NT2/D1 (cell line): ENCODE data around the gene ZDHHC17.

Experiments used
- DNase-seq: peaks from one replicate; pipeline ENCODE4 v3.0.0-alpha.2; 2011; ENCODE audit warnings: low read depth, low spot score
- H3K27me3 ChIP-seq: 2 replicates; pipeline ENCODE4 v1.6.0; 2011; ENCODE audit warnings: mild to moderate bottlenecking; ENCODE audit not compliant: insufficient read length, insufficient read depth
- H3K36me3 ChIP-seq: 2 replicates; pipeline ENCODE4 v1.6.1; 2011; ENCODE audit warnings: mild to moderate bottlenecking, low read length, mixed read lengths; ENCODE audit not compliant: insufficient read depth, insufficient read length
- H3K4me1 ChIP-seq: 2 replicates; pipeline ENCODE4 v1.5.1; 2011; ENCODE audit not compliant: insufficient read depth, insufficient read length
- H3K4me3 ChIP-seq: 2 replicates; pipeline ENCODE4 v1.5.1; 2011; ENCODE audit warnings: low read depth; ENCODE audit not compliant: insufficient read length
- H3K9ac ChIP-seq: 2 replicates; pipeline ENCODE4 v1.6.0; 2011; ENCODE audit warnings: low read depth; ENCODE audit not compliant: insufficient read length
- H3K9me3 ChIP-seq: 2 replicates; pipeline ENCODE4 v1.5.1; 2011; ENCODE audit warnings: mild to moderate bottlenecking, low read length; ENCODE audit not compliant: insufficient read depth
- SUZ12 ChIP-seq: IDR thresholded peaks from 2 replicates; pipeline ENCODE4 v1.6.1; 2011; ENCODE audit not compliant: insufficient read length, insufficient read depth; ENCODE audit errors: extremely low read depth
- YY1 ChIP-seq: IDR thresholded peaks from 2 replicates; pipeline ENCODE4 v1.6.1; 2011; ENCODE audit not compliant: insufficient read length, insufficient read depth
- ZNF274 ChIP-seq: IDR thresholded peaks from 2 replicates; pipeline ENCODE4 v1.6.1; 2011; ENCODE audit warnings: mild to moderate bottlenecking, low read depth, low read length

Gene ZDHHC17

GRCh38 chr12:76878899-76879709 lies 115.2 kb downstream of the ZDHHC17 start, which contains the start of gene CSRP2:
Gene CSRP2 (minus strand): TSS chr12:76879019. CDS start chr12:76866260, 12,759 bp downstream.
- Histone ChIP-seq H3K27me3 (peaks cover 7% of the 10 kb centered on the region), H3K4me3 (peak within 1 kb of the TSS; percentile 74), H3K9me3 (no peaks in the 10 kb centered on the region), H3K4me1 (peaks cover 3% of the 10 kb centered on the region), H3K36me3 (peaks cover 13% of the 10 kb centered on the region), H3K9ac (peak within 1 kb of the TSS; percentile 81)
- peak; percentile 88 for DNase-seq
- TF ChIP-seq YY1 (no peak), ZNF274 (no peak), SUZ12 (no peak)

- peaks cover 13% of the 10 kb centered on the region for H3K36me3 ChIP-seq
- no peak for DNase-seq
- peaks cover 3% of the 10 kb centered on the region for H3K4me1 ChIP-seq
- no peaks in the 10 kb centered on the region for H3K9me3 ChIP-seq
- no peak for TF ChIP-seq YY1
- TF ChIP-seq SUZ12: no peak
- no peak for TF ChIP-seq ZNF274
- H3K4me3 ChIP-seq: no peak overlapping the region
- peak overlapping the region; percentile 73 for H3K9ac ChIP-seq
- H3K27me3 ChIP-seq: peaks cover 7% of the 10 kb centered on the region
Observed at GRCh38 chr12:76879710-76880518, 116.0 kb downstream of the ZDHHC17 start.

DNA sequence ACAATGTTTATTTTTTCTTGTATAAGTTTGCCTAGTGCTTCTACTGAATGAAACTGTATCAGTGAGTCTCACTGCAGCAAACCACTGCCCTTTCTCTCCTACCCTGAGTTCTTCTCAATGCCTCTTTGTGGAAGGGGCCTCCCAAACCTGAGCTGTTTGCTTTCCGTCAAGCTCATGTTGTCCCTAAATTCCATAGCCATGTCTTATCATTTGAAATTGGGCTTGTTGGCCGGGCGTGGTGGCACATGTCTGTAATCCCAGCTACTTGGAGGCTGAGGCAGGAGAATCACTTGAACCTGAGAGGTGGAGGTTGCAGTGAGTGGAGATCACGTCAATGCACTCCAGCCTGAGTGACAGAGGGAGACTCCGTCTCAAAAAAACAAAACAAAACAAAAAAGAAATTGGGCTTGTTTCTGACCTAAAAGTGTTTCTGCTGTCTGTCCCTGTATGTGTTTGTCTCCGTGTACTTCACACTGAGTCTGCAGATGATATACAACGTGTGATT lies 116.7 kb downstream of the ZDHHC17 start:
- TF ChIP-seq ZNF274: no peak
- no peak for TF ChIP-seq SUZ12
- TF ChIP-seq YY1: no peak
- Histone ChIP-seq H3K27me3 (peaks cover 7% of the 10 kb centered on the region), H3K9me3 (no peaks in the 10 kb centered on the region), H3K4me1 (peaks cover 3% of the 10 kb centered on the region), H3K9ac (no peak overlapping the region), H3K36me3 (peaks cover 9% of the 10 kb centered on the region), H3K4me3 (no peak overlapping the region)
- no peak for DNase-seq

DNA sequence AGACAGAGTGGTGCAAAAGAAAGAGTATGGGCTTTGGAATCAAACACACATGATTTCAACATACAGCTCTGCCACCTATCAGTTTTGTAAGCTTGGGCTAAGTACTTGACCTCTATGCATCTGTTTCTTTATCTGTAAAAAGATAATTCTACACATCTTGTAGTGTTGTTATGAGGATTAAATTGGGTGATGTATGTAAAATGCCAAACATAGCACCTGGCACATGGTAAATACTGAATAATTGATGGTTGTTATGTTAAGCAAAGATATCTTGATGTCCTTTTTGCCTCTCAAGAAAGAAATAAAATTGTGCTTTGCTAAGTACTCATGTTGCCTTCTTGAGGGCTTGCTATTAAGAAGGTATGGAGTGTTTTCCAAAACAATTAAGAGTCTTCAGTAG lies 117.2 kb downstream of the ZDHHC17 start:
- TF ChIP-seq SUZ12: no peak
- no peak for TF ChIP-seq YY1
- H3K36me3 ChIP-seq: peaks cover 4% of the 10 kb centered on the region
- H3K9ac ChIP-seq: no peak overlapping the region
- H3K27me3 ChIP-seq: peaks cover 7% of the 10 kb centered on the region
- DNase-seq: no peak
- H3K9me3 ChIP-seq: no peaks in the 10 kb centered on the region
- no peak overlapping the region for H3K4me3 ChIP-seq
- H3K4me1 ChIP-seq: peaks cover 3% of the 10 kb centered on the region

DNA sequence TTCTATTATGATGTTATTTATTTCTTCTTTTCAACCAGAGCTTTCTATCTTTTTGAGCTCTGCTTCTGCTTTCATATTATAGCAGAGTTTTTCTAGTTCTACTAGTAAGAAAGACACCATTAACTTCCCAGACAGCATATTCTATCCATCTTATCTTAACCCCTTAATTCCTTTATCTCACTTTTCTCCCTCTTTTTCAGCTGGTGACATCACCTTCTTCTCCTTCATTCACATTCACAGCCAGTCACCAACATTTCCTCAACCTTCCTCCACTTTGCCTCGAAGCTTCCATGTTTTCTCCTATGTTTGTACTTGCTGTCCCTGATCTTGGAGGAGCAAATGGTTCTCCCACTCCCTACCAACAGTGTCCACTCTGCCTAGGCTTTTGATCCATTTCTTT lies 118.5 kb downstream of the ZDHHC17 start:
- no peak for DNase-seq
- Histone ChIP-seq H3K9me3 (no peaks in the 10 kb centered on the region), H3K9ac (no peak overlapping the region), H3K27me3 (peaks cover 7% of the 10 kb centered on the region), H3K4me3 (no peak overlapping the region), H3K36me3 (no peaks in the 10 kb centered on the region), H3K4me1 (no peaks in the 10 kb centered on the region)
- no peak for TF ChIP-seq SUZ12

DNA sequence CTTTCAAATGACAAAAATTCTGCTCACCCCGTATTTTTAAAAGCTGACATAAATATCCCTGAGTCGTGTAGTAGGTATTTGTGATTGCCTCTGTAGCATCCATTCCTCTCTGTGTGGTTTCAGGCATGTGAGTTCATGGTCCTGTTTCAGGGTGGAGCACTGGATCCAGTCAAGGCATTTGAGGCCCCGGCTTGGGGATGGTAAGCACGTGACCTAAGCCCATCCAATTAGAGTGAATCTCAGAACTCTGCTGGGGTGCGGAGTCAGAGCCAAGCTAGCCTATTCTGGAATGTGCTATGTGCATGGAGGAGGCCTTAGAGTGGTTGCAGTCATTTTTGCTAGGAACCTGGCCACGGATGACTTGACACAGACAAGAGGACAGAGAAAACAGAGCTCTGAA lies 119.2 kb downstream of the ZDHHC17 start:
- Histone ChIP-seq H3K4me3 (no peak overlapping the region), H3K27me3 (peaks cover 7% of the 10 kb centered on the region), H3K9me3 (no peaks in the 10 kb centered on the region), H3K9ac (no peak overlapping the region), H3K36me3 (no peaks in the 10 kb centered on the region), H3K4me1 (no peaks in the 10 kb centered on the region)
- TF ChIP-seq ZNF274 (no peak), YY1 (no peak), SUZ12 (no peak)
- no peak for DNase-seq

DNA sequence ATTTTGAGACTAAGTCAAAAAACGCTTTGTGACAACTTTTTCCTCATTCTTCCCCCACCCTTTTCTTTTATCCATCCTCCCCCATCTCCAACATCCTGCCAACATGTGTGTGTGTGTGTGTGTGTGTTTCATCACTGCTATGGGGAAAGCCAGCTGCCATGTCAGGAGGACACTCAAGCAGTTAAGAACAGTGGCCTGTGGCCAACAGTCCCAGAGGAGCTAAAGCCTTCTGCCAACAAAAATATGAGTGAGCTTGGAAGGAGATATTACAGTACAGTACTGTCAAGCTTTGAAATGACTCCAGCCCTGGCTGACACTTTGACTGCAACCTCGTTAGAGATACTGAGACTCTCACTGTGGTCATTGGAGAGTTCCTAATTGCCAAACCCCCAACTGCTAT lies 119.9 kb downstream of the ZDHHC17 start:
- Histone ChIP-seq H3K27me3 (peaks cover 7% of the 10 kb centered on the region), H3K9ac (no peak overlapping the region), H3K4me1 (no peaks in the 10 kb centered on the region), H3K9me3 (no peaks in the 10 kb centered on the region), H3K4me3 (no peak overlapping the region), H3K36me3 (no peaks in the 10 kb centered on the region)
- no peak for DNase-seq
- TF ChIP-seq YY1: no peak
- TF ChIP-seq SUZ12: no peak
- no peak for TF ChIP-seq ZNF274
